Dendritic cell treated with granulocyte-macrophage colony-stimulating factor and Interleukin-4, amounts not matched to agents 40 ng/mL and 50 ng/mL, for 4 days (primary cell): ENCODE measurements around the gene FLNB.
A peak's percentile ranks its signal among the peaks of the same experiment; 100 is the strongest.

Source experiments
- H3K27ac Mint-ChIP-seq: one replicate; pipeline ENCODE4 v1.8.0; 2022; ENCODE audit warnings: mild to moderate bottlenecking, mixed read lengths
- H3K27me3 Mint-ChIP-seq: one replicate; pipeline ENCODE4 v1.8.0; 2022; ENCODE audit warnings: mild to moderate bottlenecking, mixed read lengths
- H3K36me3 Mint-ChIP-seq: one replicate; pipeline ENCODE4 v1.8.0; 2022; ENCODE audit warnings: low read depth, mixed read lengths
- H3K4me1 Mint-ChIP-seq: one replicate; pipeline ENCODE4 v1.8.0; 2022; ENCODE audit warnings: low read depth, mixed read lengths
- H3K4me3 Mint-ChIP-seq: one replicate; pipeline ENCODE4 v1.8.0; 2022; ENCODE audit warnings: mild to moderate bottlenecking, moderate library complexity, mixed read lengths
- H3K9me3 Mint-ChIP-seq: one replicate; pipeline ENCODE4 v1.8.0; 2022; ENCODE audit warnings: mixed read lengths
- intact Hi-C: fragments of 100-400 bp; cut with micrococcal nuclease; formaldehyde crosslinking; loops from one replicate; pipeline ENCODE4 v1.15.0; 2022

FLNB gene

DNA sequence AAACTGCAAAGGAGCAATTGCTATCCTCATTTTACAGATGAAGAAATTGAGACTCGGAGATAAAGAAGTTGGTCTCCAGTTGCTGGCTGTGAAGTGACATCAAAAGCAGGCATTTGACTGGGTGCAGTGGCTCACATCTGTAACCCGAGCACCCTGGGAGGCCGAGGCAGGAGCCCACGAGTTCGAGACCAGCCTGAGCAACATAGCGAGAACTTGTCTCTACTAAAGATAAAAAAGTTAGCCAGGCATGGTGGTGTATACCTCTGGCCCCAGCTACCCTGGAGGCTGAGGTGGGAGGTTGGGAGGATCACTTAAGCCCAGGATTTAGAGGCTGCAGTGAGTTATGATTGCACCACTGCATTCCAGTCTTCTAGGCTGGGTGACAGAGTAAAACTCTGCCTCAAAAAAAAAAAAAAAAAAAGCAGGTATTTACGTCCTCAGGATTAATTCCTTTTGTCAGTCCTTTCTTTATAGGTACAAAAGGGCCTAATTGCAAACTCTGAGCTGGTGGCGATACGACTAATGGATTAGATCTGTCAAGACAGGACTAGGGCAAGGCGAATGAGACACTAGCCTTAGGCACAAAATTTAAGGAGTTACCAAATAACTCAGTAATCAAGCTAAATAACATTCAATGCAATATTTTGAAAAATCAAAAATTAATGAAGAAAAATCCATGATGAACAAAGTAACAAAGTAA lies 208.4 kb downstream of the FLNB start:
- H3K9me3 Mint-ChIP-seq, result no peaks in the 10 kb centered on the region
- intact Hi-C loops, result loop anchor here (1.0 to 2.0 kb wide), 2 partner anchors 16 to 29 kb away; no protein-coding TSS in a partner anchor
- peak overlapping the region; percentile 51 for H3K27ac Mint-ChIP-seq
- H3K4me3 Mint-ChIP-seq, result no peak overlapping the region
- H3K4me1 Mint-ChIP-seq, result peaks cover 61% of the 10 kb centered on the region
- no peaks in the 10 kb centered on the region for H3K27me3 Mint-ChIP-seq
- no peaks in the 10 kb centered on the region for H3K36me3 Mint-ChIP-seq

DNA sequence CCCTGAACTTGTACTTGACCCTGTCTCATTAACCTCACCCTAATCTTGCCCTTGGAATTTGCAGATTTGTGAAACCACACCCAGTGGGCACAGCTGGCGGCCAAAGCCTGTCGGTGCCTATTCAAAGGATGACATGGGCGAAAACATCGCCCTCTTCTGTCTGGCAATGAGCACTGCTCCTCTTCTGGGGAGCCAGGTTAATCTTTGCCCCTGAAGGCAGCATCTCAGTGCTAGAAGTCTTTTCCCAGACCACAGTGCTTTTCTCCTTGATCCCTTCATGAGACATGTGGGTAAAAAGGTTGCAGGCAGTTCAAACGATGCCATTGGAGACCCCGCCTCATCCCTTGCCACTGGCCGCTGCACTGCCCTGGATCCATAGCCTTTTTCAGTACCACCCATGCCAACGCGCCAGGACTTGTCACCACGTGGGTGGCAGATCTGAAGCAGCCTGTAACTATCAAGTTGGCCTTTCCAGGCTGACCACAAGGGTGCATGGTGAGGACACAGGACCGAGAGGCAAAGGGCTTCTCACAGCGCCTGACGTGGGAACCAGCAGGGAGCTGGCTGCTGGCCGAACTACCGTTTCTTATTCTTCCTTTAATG lies 209.1 kb downstream of the FLNB start:
- H3K27me3 Mint-ChIP-seq, result no peaks in the 10 kb centered on the region
- H3K36me3 Mint-ChIP-seq, result no peaks in the 10 kb centered on the region
- intact Hi-C loops, result loop anchor here (1.0 to 2.0 kb wide), 2 partner anchors 17 to 30 kb away; no protein-coding TSS in a partner anchor
- H3K4me3 Mint-ChIP-seq, result peak overlapping the region; percentile 34
- H3K27ac Mint-ChIP-seq, result peak overlapping the region; percentile 51
- no peaks in the 10 kb centered on the region for H3K9me3 Mint-ChIP-seq
- peaks cover 55% of the 10 kb centered on the region for H3K4me1 Mint-ChIP-seq

DNA sequence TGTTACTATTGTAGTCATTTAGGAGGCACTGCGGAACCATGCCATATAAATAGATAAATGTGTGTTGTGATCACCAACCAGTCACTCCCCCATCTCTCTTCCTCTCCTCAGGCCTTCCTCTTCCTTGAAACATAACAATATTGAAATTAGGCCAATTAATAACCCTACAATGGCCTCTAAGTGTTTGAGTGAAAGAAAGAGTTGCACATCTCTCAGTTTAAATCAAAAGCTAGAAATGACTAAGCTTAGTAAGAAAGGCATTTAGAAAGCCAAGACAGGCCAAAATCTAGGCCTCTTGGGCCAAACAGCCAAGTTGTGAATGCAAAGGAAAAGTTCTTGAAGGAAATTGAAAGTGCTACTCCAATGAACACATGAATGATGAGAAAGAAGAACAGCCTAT lies 210.7 kb downstream of the FLNB start:
- H3K4me3 Mint-ChIP-seq, result no peak overlapping the region
- peaks cover 48% of the 10 kb centered on the region for H3K4me1 Mint-ChIP-seq

More for the DNA sequence above, 210.7 kb downstream of the FLNB start:
- Mint-ChIP-seq H3K27ac (no peak overlapping the region), H3K9me3 (no peaks in the 10 kb centered on the region), H3K27me3 (no peaks in the 10 kb centered on the region), H3K36me3 (no peaks in the 10 kb centered on the region)
- intact Hi-C loops, result no loop called here
